Peyer's patch (tissue), 4 donors: ENCODE results near the gene DOK6. TPM values are rescaled to one million over a fixed set of nuclear protein-coding genes. Genes with fewer than 3 reads are reported as not detected.

Experiments
- DNase-seq, 3 donors: peaks; one replicate each; pipeline ENCODE4 v3.0.0-alpha.2; 2017 to 2019
- H3K27ac ChIP-seq, 4 donors: fragments of 200-600 bp; sonication (generic); one replicate each; pipeline ENCODE4 v1.5.1; 2016 to 2019
- H3K27me3 ChIP-seq, 2 donors: fragments of 200-600 bp; sonication (generic); one replicate each; pipeline ENCODE4 v1.5.1; 2019
- H3K36me3 ChIP-seq, 3 donors: fragments of 200-600 bp; sonication (generic); one replicate each; pipeline ENCODE4 v1.5.1; 2016 to 2019
- H3K4me1 ChIP-seq, 4 donors: fragments of 200-600 bp; sonication (generic); one replicate each; pipeline ENCODE4 v1.5.1; 2016 to 2019
- H3K4me3 ChIP-seq, 4 donors: fragments of 200-600 bp; sonication (generic); 1 replicate in 3 of 4; 2 replicates in 1 of 4; pipeline ENCODE4 v1.5.1; 2016 to 2019; ENCODE audit warnings: mild to moderate bottlenecking in 1 of 4
- H3K9me3 ChIP-seq, 4 donors: fragments of 200-600 bp; sonication (generic); one replicate each; pipeline ENCODE4 v1.5.1; 2016 to 2019; ENCODE audit warnings: mild to moderate bottlenecking in 1 of 4
- POLR2A ChIP-seq, 2 donors: fragments of 450-650 bp; IDR thresholded peaks; one replicate each; pipeline ENCODE4 v1.5.1; 2017; ENCODE audit warnings: antibody characterized with exemption in 2 of 2, mild to moderate bottlenecking in 2 of 2, moderate library complexity in 2 of 2
- total RNA-seq, 4 donors: library from RNA; depleted of rRNA; stranded (reverse); fragments of >200 nt; gene quantifications; one replicate each; pipeline ENCODE4 v1.1.0, GENCODE V29; 2016
- TF ChIP-seq, protein P1 (sequence below), 6 experiments: fragments of 450-650 bp in 4 of 6; fragments of 200-600 bp in 2 of 6; sonication (generic) in 1 of 6; IDR thresholded peaks; one replicate each; pipeline ENCODE4 v1.5.1; 2017 to 2019; ENCODE audit warnings: antibody characterized with exemption in 6 of 6, mild to moderate bottlenecking in 3 of 6, moderate library complexity in 1 of 6

Gene DOK6
- total RNA-seq, 4 donors from 2014 or later: 0.13 to 5.2 (median 0.50) TPM

DNA sequence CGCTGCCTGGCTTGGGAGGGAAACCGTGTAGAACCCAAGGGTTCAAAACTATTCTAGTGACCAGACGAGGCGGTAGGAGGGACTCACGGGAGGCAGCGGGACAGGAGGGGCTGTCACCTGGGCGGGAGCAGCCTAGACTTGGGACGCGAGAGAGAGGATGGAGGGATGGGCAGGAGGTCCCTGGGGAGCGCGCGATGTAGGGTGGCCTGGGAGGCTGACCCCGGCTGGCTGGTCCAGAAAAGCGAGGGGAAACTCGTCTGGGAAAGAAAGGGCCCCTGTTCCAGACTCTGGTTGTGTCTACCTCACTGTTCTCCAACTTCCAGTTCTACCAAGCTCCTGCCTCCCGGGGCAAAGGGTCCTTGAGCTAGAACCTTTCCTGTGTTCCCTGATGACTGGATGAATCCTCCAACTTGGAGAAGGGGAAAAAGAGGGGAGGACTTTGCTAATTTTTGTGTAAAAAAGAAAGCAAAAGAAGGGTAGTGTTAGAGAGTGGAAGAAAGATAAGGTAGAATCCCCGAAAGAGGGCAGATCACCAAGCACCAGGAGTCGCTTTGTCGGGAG, 1.4 kb downstream of the DOK6 start:
- Histone ChIP-seq H3K36me3 (no peaks in the 10 kb centered on the region), H3K9me3 (no peaks in the 10 kb centered on the region), H3K27ac (no peak overlapping the region), H3K27me3 (peaks cover 0 to 15% of the 10 kb centered on the region in 2 donors), H3K4me1 (peaks cover 0 to 7% (median 0%) of the 10 kb centered on the region in 4 donors), H3K4me3 (peak overlapping the region; percentile 19 to 53 (median 34))
- TF ChIP-seq, protein P1, sequence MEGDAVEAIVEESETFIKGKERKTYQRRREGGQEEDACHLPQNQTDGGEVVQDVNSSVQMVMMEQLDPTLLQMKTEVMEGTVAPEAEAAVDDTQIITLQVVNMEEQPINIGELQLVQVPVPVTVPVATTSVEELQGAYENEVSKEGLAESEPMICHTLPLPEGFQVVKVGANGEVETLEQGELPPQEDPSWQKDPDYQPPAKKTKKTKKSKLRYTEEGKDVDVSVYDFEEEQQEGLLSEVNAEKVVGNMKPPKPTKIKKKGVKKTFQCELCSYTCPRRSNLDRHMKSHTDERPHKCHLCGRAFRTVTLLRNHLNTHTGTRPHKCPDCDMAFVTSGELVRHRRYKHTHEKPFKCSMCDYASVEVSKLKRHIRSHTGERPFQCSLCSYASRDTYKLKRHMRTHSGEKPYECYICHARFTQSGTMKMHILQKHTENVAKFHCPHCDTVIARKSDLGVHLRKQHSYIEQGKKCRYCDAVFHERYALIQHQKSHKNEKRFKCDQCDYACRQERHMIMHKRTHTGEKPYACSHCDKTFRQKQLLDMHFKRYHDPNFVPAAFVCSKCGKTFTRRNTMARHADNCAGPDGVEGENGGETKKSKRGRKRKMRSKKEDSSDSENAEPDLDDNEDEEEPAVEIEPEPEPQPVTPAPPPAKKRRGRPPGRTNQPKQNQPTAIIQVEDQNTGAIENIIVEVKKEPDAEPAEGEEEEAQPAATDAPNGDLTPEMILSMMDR (IDR thresholded peaks at IDR 0.05): no peak
- no peak for TF ChIP-seq POLR2A (IDR thresholded peaks at IDR 0.05)
- no peak for DNase-seq

DNA sequence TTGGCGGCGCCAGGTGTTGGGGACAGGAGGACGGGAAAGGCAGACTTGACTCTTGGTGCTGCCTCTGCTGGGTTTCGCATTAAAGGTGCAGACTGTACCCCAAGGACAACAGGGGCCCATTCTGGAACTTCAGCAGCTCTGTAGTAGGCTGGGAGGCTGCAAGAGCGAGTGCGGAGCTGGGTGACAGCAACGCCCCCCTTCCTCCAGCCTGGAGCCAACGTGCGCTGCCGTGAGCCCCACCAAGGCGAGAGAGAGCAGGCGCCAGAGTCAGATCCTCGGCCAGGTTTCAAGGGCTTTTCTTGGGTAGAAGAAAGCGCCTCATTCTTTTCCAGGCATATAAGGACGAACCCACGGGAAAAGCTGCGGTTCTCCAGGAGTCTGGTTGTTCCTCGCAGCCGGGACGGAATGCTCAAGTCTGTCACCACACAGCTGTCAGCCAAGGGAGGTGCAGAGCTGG, 1.9 kb downstream of the DOK6 start:
- H3K36me3 ChIP-seq: no peaks in the 10 kb centered on the region
- TF ChIP-seq, protein P1 (IDR thresholded peaks at IDR 0.05): no peak
- TF ChIP-seq POLR2A (IDR thresholded peaks at IDR 0.05): no peak
- H3K9me3 ChIP-seq: no peaks in the 10 kb centered on the region
- DNase-seq: no peak
- H3K4me1 ChIP-seq: peaks cover 0 to 7% (median 0%) of the 10 kb centered on the region in 4 donors
- H3K27me3 ChIP-seq: peaks cover 0 to 15% of the 10 kb centered on the region in 2 donors
- no peak overlapping the region for H3K27ac ChIP-seq
- peak overlapping the region in 1 of 4 donors; percentile 53 for H3K4me3 ChIP-seq

DNA sequence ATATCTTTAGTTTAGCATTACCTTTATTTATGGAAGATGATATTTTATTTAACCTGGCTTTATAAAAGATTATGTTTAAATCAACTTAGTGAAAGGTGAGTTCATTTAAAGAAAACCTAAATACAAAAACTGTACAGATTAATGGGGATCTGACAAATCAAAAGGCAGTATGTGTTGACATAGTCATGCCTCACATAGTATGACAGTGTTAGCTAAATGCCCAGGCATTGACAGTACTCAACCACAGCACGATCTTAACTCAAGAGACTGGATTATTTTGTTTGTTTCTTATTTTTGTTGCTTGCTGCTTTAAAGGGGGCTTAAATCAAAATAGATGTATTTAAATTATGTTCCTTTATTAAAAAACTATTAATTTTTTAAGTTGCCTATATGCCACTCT, 7.8 kb downstream of the DOK6 start:
- no peaks in the 10 kb centered on the region for H3K27me3 ChIP-seq
- H3K4me3 ChIP-seq: no peak overlapping the region
- H3K36me3 ChIP-seq: no peaks in the 10 kb centered on the region
- no peaks in the 10 kb centered on the region for H3K4me1 ChIP-seq
- no peak for TF ChIP-seq POLR2A (IDR thresholded peaks at IDR 0.05)
- TF ChIP-seq, protein P1 (IDR thresholded peaks at IDR 0.05): no peak
- DNase-seq: no peak
- H3K27ac ChIP-seq: no peak overlapping the region
- no peaks in the 10 kb centered on the region for H3K9me3 ChIP-seq

DNA sequence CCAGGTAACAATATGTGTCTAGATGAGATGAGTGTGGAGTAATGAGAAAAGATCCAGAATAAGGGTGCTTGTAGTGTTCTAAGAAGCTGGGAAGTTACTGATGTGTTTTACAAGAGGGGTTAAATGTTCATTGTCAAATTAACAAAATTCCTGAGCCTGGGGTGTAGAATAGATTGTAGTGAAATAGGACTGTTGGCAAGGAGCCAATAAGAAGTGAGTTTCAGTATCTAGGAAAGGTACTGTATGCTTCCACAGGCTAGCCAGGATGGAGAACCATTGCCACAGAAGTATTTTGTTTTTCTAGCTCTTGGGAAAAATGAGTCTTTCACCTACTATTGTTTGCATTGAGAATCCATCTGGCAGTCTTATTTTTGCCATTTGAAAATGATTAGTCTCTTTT, 10.5 kb downstream of the DOK6 start:
- Histone ChIP-seq H3K27ac (no peak overlapping the region), H3K9me3 (no peaks in the 10 kb centered on the region), H3K36me3 (no peaks in the 10 kb centered on the region), H3K4me1 (no peaks in the 10 kb centered on the region), H3K4me3 (no peak overlapping the region), H3K27me3 (no peaks in the 10 kb centered on the region)
- no peak for DNase-seq
- no peak for TF ChIP-seq POLR2A (IDR thresholded peaks at IDR 0.05)
- TF ChIP-seq, protein P1 (IDR thresholded peaks at IDR 0.05): no peak

DNA sequence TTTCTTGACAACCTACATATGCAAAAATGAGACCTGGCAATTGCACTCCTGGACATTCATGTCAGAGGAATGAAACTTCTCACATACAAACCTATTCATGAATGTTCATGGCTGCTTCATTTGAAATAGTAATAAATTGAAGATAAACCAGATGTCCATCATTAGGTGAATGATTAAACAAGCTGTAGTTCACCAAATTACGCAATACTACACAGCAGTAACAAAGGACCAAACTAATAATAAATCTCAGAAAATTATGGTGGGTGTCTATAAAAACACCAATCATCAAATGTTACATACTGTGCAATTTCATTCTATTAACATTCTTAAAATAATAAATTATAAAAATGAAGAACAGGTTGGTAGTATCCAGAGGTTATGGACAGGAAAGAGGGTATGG, 13.5 kb downstream of the DOK6 start:
- Histone ChIP-seq H3K27me3 (no peaks in the 10 kb centered on the region), H3K9me3 (no peaks in the 10 kb centered on the region), H3K4me1 (no peaks in the 10 kb centered on the region), H3K36me3 (no peaks in the 10 kb centered on the region), H3K4me3 (no peak overlapping the region), H3K27ac (no peak overlapping the region)
- no peak for DNase-seq
- TF ChIP-seq POLR2A (IDR thresholded peaks at IDR 0.05): no peak
- TF ChIP-seq, protein P1 (IDR thresholded peaks at IDR 0.05): no peak

DNA sequence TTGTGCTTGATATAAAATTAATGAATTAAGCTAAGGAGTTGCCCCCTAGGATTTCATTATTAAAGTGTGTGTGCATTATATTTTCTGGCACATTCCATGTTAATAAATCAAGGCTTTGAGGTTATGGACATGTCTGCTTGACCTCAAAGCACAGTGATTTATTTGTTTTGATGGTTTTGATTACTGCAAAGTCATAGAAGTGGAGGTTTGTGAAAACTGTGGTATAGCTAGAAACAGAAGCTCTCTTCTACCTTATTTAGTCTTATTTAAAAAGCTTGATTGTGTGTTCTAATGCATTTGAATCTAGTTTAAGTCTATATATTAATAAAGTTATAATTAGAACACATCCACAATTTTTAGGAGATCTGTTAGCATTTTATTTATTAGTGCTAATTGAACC, 32.2 kb downstream of the DOK6 start:
- Histone ChIP-seq H3K36me3 (no peaks in the 10 kb centered on the region), H3K27ac (no peak overlapping the region), H3K9me3 (no peaks in the 10 kb centered on the region), H3K4me1 (no peaks in the 10 kb centered on the region), H3K27me3 (no peaks in the 10 kb centered on the region), H3K4me3 (no peak overlapping the region)
- DNase-seq: no peak
- TF ChIP-seq, protein P1 (IDR thresholded peaks at IDR 0.05): no peak
- no peak for TF ChIP-seq POLR2A (IDR thresholded peaks at IDR 0.05)
